Fibroblast of lung (primary cell): ENCODE measurements around the gene FHIP1A. TPM values are rescaled to one million over a fixed set of nuclear protein-coding genes. Genes with fewer than 3 reads are reported as not detected.

Experiments
- DNase-seq, 2 donors: peaks; one replicate each; pipeline versions ENCODE4 v3.0.0 to v3.0.0-alpha.2; 2010; ENCODE audit warnings: low read depth in 2 of 2
- H2AFZ ChIP-seq: 2 replicates; pipeline ENCODE4 v1.5.1; 2012; ENCODE audit warnings: low read length, control low read depth, inconsistent platforms
- H3K27ac ChIP-seq: 2 replicates; pipeline ENCODE4 v1.5.1; 2011; ENCODE audit warnings: low read length, control low read depth; ENCODE audit not compliant: insufficient read depth
- H3K27me3 ChIP-seq: 2 replicates; pipeline ENCODE4 v1.5.1; 2011; ENCODE audit warnings: mild to moderate bottlenecking, low read length; ENCODE audit not compliant: control insufficient read depth, insufficient read depth
- H3K36me3 ChIP-seq: 2 replicates; pipeline ENCODE4 v1.5.1; 2011; ENCODE audit warnings: low read length; ENCODE audit not compliant: control insufficient read depth, insufficient read depth
- H3K4me1 ChIP-seq: 2 replicates; pipeline ENCODE4 v1.5.1; 2011; ENCODE audit warnings: low read length; ENCODE audit not compliant: control insufficient read depth, insufficient read depth; ENCODE audit errors: extremely low read depth
- H3K4me2 ChIP-seq: 2 replicates; pipeline ENCODE4 v1.5.1; 2011; ENCODE audit warnings: low read length, control low read depth; ENCODE audit not compliant: insufficient read depth; ENCODE audit errors: extremely low read depth
- H3K4me3 ChIP-seq, 4 experiments: fragments of 200-600 bp in 1 of 4; sonication (generic) in 1 of 4; replicated peaks in 1 of 4; 2 replicates each; pipeline ENCODE4 v1.5.1; 2011 to 2016; ENCODE audit warnings: low read length in 4 of 4, low read depth in 3 of 4, mild to moderate bottlenecking in 3 of 4, control low read depth in 2 of 4, inconsistent platforms in 1 of 4, mixed read lengths in 1 of 4; ENCODE audit not compliant: insufficient read depth in 1 of 4; ENCODE audit errors: control extremely low read depth in 1 of 4
- H3K79me2 ChIP-seq: 2 replicates; pipeline ENCODE4 v1.5.1; 2012; ENCODE audit warnings: mild to moderate bottlenecking, low read length, inconsistent platforms; ENCODE audit not compliant: control insufficient read depth, insufficient read depth
- H3K9ac ChIP-seq: 2 replicates; pipeline ENCODE4 v1.5.1; 2011; ENCODE audit warnings: mild to moderate bottlenecking, low read length, control low read depth; ENCODE audit not compliant: insufficient read depth
- H3K9me3 ChIP-seq: 2 replicates; pipeline ENCODE4 v1.5.1; 2012; ENCODE audit warnings: low read depth, low read length; ENCODE audit not compliant: control insufficient read depth, insufficient read depth
- H4K20me1 ChIP-seq: 2 replicates; pipeline ENCODE4 v1.5.1; 2011; ENCODE audit warnings: low read length; ENCODE audit not compliant: control insufficient read depth, insufficient read depth; ENCODE audit errors: extremely low read depth
- EZH2 ChIP-seq: IDR thresholded peaks from 2 replicates; pipeline ENCODE4 v1.5.1; 2012; ENCODE audit warnings: low read length, control low read depth, mild to moderate bottlenecking; ENCODE audit errors: missing control alignments
- polyA plus RNA-seq, 2 donors: library from polyadenylated mRNA; depleted of rRNA in 1 of 2; stranded (reverse) in 1 of 2; unstranded in 1 of 2; fragments of >200 nt; gene quantifications; 2 replicates each; pipeline ENCODE4 v1.2.1, GENCODE V29; 2011 to 2012; ENCODE audit warnings: missing spikeins in 1 of 2
- total RNA-seq: library from RNA; depleted of rRNA; stranded (reverse); fragments of >200 nt; gene quantifications from 2 replicates; pipeline ENCODE4 v1.2.1, GENCODE V29; 2014
- TF ChIP-seq, protein P1 (sequence below), 2 donors: IDR thresholded peaks in 1 of 2; conservative IDR thresholded peaks in 1 of 2; 1 replicate in 1 of 2; 2 replicates in 1 of 2; pipeline ENCODE4 v1.5.1; 2011 to 2012; ENCODE audit warnings: low read length in 2 of 2, control low read depth in 1 of 2, inconsistent platforms in 1 of 2, low read depth in 1 of 2, mild to moderate bottlenecking in 1 of 2

FHIP1A gene
- total and polyA plus RNA-seq, 2 donors (not counting 1 experiment from before 2014, with no cell fraction given), result under 0.01 to 0.09 TPM

DNA sequence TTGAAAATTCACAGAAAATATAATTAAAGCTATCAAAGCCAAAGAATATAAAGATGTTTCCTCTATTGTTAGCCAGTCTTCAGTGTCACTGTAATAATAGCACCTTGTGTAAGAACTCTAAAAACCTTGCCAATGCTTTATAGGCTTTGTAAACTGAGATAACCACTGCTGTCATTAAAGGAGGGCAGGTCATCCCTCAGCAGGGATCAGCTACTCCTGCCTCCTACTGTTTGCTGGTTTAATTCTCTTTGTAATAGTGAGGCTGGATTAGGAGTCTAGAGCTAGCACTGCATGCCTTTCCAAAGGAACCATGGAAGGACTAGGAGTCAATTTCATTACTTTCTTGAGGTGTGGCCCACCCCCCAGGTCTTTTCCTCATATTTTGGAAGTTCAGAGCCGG is 46.2 kb downstream of the FHIP1A start:
- TF ChIP-seq, protein P1, sequence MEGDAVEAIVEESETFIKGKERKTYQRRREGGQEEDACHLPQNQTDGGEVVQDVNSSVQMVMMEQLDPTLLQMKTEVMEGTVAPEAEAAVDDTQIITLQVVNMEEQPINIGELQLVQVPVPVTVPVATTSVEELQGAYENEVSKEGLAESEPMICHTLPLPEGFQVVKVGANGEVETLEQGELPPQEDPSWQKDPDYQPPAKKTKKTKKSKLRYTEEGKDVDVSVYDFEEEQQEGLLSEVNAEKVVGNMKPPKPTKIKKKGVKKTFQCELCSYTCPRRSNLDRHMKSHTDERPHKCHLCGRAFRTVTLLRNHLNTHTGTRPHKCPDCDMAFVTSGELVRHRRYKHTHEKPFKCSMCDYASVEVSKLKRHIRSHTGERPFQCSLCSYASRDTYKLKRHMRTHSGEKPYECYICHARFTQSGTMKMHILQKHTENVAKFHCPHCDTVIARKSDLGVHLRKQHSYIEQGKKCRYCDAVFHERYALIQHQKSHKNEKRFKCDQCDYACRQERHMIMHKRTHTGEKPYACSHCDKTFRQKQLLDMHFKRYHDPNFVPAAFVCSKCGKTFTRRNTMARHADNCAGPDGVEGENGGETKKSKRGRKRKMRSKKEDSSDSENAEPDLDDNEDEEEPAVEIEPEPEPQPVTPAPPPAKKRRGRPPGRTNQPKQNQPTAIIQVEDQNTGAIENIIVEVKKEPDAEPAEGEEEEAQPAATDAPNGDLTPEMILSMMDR (conservative IDR thresholded peaks at IDR 0.05 in 1 of 2, IDR thresholded peaks at IDR 0.05 in 1 of 2; ENCODE audit: low read depth in 1 of 2, low read length in 2 of 2), result no peak
- no peak for TF ChIP-seq EZH2
- H3K9ac ChIP-seq, result no peak overlapping the region
- no peaks in the 10 kb centered on the region for H3K9me3 ChIP-seq
- no peaks in the 10 kb centered on the region for H3K36me3 ChIP-seq
- no peak for DNase-seq
- no peaks in the 10 kb centered on the region for H3K79me2 ChIP-seq
- no peaks in the 10 kb centered on the region for H3K27me3 ChIP-seq
- no peak overlapping the region for H3K4me2 ChIP-seq
- no peaks in the 10 kb centered on the region for H4K20me1 ChIP-seq
- H3K4me3 ChIP-seq, result no peak overlapping the region
- no peak overlapping the region for H3K27ac ChIP-seq
- H3K4me1 ChIP-seq, result no peaks in the 10 kb centered on the region
- no peak overlapping the region for H2AFZ ChIP-seq

DNA sequence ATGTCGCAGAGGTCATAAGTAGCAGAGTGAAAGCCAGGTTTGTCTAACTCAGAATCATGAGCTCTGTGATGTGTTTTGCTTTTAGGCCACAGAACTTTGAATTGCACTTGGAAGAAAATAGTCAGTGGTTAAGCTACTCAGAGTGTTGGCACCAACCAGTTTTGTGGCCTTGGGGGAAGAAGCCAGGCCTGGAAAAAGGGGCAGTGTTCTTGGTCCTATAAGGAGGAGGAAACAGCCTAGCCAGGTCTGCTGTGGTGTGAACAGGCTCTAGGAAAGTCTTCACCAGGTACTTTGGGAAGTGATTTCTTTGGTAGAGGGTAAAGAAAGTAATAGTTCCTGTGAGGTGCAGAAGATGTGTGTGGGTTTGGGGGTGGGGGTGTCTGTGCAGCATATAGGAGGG is 49.2 kb downstream of the FHIP1A start:
- Histone ChIP-seq H3K9me3 (no peaks in the 10 kb centered on the region), H3K27me3 (no peaks in the 10 kb centered on the region), H3K4me3 (no peak overlapping the region), H3K4me1 (no peaks in the 10 kb centered on the region), H2AFZ (no peak overlapping the region), H3K4me2 (no peak overlapping the region), H3K27ac (no peak overlapping the region), H3K9ac (no peak overlapping the region), H3K36me3 (no peaks in the 10 kb centered on the region), H3K79me2 (no peaks in the 10 kb centered on the region), H4K20me1 (no peaks in the 10 kb centered on the region)
- peak in 1 of 2 donors; percentile 10 for DNase-seq
- TF ChIP-seq EZH2, result no peak
- TF ChIP-seq, protein P1 (conservative IDR thresholded peaks at IDR 0.05 in 1 of 2, IDR thresholded peaks at IDR 0.05 in 1 of 2; ENCODE audit: low read depth in 1 of 2, low read length in 2 of 2), result no peak

Other genes starting within 250 kb of the FHIP1A start
- gene PRSS48, start 132.0 kb upstream of the FHIP1A start, total RNA-seq, result not detected in 2 replicates
- not detected in 2 replicates for gene PRSS48, start 132.0 kb upstream of the FHIP1A start, polyA plus RNA-seq
- 17.7 and 31.4 TPM in 2 replicates for gene SH3D19, start 83.6 kb upstream of the FHIP1A start, total RNA-seq
- gene SH3D19, start 83.6 kb upstream of the FHIP1A start, polyA plus RNA-seq, result 41.3 and 53.0 TPM in 2 replicates